GM21786 (cell line): ENCODE results near the gene SUSD3.
"Not testable (repeated sequence)": the region's sequence is repeated elsewhere in the genome, so short reads cannot be mapped to it uniquely, and the experiment has no call there.

Experiments
- ATAC-seq: cut with Tn5 transposase; IDR thresholded peaks from one replicate; pipeline ENCODE4 v1.9.1; 2021; ENCODE audit not compliant: unreplicated experiment

SUSD3 gene

GRCh38 chr9:93058355-93059010 lies at the start of gene SUSD3:
Gene SUSD3 (plus strand): TSS chr9:93058701. CDS start chr9:93058743, 42 bp downstream.
- peak; percentile 35 for ATAC-seq

- ATAC-seq: no peak
Measured at GRCh38 chr9:93009337-93010015, 49.0 kb upstream of the SUSD3 start.

- ATAC-seq: no peak
Measured at GRCh38 chr9:93010056-93010455, 48.4 kb upstream of the SUSD3 start.

GRCh38 chr9:93010704-93011103 lies 47.8 kb upstream of the SUSD3 start:
- no peak for ATAC-seq

- ATAC-seq: no peak
Measured at GRCh38 chr9:93011114-93011513, 47.4 kb upstream of the SUSD3 start.

GRCh38 chr9:93012963-93013855 lies 45.3 kb upstream of the SUSD3 start:
- no peak for ATAC-seq

GRCh38 chr9:93013856-93014582 lies 44.5 kb upstream of the SUSD3 start:
- ATAC-seq: no peak

GRCh38 chr9:93015190-93015589 lies 43.3 kb upstream of the SUSD3 start:
- not testable (repeated sequence) for ATAC-seq

GRCh38 chr9:93017621-93018020 lies 40.9 kb upstream of the SUSD3 start:
- no peak for ATAC-seq

- no peak for ATAC-seq
Measured at GRCh38 chr9:93020151-93020550, 38.4 kb upstream of the SUSD3 start.

- no peak for ATAC-seq
Measured at GRCh38 chr9:93020771-93021670, 37.5 kb upstream of the SUSD3 start.

- ATAC-seq: no peak
Measured at GRCh38 chr9:93022066-93022465, 36.4 kb upstream of the SUSD3 start.

- ATAC-seq: no peak
Measured at GRCh38 chr9:93022721-93023520, 35.6 kb upstream of the SUSD3 start.

- no peak for ATAC-seq
Measured at GRCh38 chr9:93023521-93023815, 35.0 kb upstream of the SUSD3 start.

- no peak for ATAC-seq
Measured at GRCh38 chr9:93024646-93024910, 33.9 kb upstream of the SUSD3 start.

- ATAC-seq: no peak
Measured at GRCh38 chr9:93024986-93025630, 33.4 kb upstream of the SUSD3 start.

GRCh38 chr9:93025736-93026135 lies 32.8 kb upstream of the SUSD3 start:
- no peak for ATAC-seq

GRCh38 chr9:93026640-93027039 lies 31.9 kb upstream of the SUSD3 start:
- no peak for ATAC-seq

GRCh38 chr9:93027750-93028149 lies 30.8 kb upstream of the SUSD3 start:
- ATAC-seq: no peak
